GM21423 (cell line): ENCODE data around the gene ZNF12.

Source experiments
- ATAC-seq: cut with Tn5 transposase; IDR thresholded peaks from one replicate; pipeline ENCODE4 v1.9.1; 2021; ENCODE audit warnings: mild to moderate bottlenecking, moderate library complexity; ENCODE audit not compliant: unreplicated experiment

ZNF12 gene

DNA sequence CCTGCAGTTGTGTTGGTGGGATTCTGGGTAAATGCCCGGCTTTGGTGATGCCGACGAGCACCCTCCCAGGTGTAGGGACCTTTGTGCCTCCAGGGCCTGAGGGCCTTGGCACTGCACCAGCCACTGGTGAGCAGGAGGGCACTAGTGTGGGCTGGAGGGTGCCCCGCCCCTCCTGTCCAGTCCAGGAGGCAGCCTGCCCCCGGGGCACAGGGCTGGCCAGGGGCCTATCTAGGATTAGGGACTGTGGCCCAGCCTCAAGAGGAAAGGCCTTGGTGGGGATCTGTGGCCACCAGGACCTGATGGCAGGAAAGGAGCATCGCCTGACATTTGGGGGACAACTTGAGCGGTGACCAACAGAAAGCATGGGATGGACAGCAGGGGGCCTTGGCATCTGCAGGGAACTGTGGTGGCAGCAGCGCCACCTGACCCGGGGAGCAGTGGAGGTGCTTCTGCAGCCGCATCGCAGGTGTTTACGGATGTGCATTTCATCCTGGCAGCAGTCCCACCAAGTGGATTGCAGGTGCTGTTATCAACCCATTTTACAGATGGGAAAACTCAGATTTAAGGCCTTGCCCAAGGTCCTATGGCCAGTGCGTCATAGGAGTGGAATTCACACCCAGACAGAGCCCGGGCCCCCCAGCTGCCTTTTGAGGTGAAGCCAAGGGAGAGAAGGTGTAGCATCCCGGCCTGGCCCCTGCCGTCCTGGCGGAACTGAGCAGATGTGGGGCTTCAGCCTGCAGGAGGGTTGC lies 58.5 kb downstream of the ZNF12 start:
- ATAC-seq: no peak

DNA sequence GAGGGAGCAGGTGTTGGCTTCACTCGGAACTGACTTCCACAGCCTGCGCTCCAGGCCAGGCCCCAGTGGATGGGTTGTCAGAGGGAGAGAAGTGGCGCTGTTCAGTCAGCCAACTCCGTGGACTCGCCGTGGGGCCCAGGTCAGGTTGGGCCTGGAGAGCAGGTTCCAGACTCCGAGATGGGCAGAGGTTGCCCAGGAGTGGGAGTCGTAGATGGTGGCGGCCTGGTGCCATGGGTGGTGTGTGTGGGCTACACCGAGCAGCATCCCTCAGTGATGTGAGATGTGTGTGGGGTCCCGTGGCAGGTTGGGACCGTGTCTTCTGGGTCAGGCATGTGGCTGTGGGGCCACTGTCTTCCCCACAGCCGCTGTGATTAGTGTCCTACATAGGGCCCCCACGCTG lies 59.2 kb downstream of the ZNF12 start:
- no peak for ATAC-seq

DNA sequence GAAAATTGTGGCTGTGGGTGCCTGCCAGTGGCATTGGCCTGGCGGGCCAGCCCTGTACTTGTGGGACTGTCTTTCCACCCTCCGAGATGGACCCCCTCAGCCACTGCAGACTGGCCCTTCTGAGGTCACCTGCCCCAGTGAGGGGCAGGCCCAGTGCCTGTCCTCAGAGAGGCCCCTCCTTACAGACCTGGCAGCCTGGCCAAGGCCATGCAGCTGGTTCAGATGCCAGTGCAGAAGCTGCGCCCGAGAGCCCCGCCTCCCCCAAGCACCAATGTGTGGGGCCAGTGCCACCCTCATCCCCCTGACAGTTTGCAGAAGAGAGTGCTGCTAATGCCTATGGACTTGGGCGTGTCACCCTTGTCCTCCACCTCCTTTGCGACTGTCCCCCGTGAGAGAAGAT lies 59.7 kb downstream of the ZNF12 start:
- ATAC-seq: no peak

DNA sequence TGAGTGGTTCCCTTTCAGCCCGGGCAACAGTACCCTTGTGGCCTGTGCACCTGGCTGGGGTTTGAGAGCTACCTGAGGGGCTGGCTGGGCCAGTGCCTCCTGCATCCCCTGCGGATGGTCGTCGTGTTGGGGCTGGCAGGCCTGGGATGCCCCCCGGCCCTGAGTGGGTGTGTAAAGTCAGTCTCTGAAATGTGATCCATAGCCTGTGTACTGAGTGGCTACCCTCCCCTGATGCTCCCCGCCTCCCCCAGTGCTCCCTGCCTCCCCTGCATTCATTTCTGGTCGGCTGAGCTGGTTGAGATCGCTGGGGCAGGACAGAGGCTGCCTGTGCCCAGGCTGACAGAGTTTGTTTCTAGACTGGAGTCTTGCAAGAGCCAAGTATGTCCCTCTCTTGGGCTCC lies 60.3 kb downstream of the ZNF12 start:
- no peak for ATAC-seq

DNA sequence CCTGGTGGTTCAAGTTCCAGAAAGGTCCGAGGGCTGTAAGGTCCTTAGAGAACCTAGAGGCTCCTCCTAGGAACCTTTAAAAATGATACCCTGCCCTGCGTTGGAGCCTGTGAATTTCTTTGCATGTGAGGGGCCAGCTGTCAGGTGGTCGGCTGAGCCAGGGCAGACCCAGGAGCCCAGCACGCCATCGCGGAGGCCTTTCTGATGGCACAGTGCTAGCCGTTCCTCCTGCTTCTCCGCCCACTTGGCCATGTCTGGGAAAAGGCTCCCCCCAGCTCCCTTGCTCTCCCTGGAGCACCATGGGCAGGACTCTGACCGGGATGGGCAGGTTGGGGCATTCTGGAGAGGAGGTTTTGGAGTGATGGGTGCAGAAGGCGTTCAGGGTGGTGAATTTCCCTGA lies 62.0 kb downstream of the ZNF12 start:
- no peak for ATAC-seq

DNA sequence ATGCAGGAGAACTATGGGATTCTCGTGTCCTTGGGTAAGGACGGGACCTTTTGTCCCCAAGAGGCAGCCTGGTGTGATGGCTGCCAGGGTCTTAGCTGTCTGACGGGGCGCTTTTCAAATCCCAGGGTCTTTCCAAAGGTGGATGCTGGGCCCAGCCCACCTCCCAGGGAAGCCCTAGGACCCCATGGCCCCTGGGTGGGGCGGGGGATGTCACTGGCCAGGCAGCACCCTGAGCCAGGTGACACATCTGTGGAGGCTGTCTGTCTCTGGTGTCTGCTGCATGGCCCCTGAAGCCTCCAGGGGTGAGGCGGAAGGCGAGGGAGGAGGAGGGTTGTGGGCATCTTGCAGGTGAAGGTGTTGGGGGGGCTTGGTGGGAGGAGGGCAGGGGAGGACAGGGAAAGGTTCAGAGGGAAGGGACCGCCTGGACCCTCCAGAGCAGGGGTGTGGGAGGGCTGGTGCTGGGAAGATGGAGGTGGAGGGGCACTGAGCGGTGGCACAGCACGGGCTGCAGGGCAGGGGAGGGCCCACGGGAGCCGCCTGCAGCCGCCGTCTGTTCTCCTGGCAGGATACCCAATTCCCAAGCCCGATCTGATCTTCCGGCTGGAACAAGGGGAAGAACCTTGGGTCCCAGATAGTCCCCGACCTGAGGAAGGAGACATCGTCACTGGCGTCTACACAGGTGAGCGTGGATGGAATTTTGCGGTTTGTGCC lies 62.7 kb downstream of the ZNF12 start:
- no peak for ATAC-seq

DNA sequence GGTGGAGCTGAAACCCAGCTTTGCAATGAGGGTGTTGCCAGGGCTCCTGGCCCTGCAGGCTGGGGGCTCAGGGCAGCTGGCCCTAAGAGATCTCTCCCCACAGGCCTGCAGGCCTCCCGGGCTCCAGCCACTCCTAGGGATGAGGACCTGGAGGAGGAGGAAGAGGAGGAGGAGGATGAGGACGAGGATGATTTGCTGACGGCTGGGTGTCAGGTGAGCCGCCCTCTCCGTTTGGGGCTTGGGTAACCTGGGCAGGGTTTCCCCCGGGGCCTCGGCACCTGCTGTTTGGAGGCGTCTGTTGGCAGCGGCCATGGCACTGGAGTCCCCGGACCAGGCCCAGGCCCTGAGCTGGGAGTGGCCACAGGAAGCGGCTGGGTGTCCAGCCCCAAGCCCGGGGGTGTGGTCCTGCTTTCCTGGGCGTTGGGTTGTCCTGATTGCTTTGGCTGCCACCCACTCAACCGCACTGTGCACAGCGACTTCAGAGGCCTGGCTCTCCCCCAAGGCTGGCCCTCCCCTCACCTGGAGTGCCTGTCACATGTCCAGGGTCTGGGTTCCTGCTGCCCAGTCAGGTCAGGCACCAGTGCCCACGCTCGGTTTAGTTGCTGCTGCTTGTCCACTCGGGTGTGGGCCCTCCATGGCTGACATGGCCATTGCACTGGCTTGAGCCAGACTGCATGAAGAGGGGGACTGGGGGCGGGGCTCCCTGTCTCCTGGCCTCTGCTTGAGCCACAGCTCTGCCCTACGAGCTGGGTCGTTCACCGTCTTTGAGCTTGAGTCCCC lies 63.7 kb downstream of the ZNF12 start:
- no peak for ATAC-seq

DNA sequence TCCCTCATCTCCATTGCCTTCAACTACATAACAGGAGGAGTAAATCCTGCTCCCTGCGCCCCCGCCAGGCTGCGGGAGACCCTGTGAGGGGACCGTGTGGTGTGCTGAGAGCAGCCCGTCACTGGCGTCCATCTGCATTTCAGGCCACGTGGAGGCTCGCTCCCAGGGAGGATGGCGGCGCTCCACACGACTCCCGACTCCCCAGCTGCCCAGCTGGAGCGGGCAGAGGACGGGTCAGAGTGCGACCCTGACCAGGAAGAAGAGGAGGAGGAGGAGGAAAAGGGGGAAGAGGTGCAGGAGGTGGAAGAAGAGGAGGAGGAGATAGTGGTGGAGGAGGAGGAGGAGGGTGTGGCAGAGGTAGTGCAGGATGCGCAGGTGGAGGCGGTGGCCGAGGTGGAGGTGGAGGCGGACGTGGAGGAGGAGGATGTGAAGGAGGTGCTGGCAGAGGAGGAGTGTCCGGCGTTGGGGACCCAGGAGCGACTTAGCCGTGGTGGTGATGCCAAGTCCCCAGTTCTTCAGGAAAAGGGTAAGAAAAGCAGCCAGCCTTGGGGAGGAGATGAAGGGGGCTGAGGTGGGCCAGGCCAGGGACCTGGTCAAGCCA lies 64.4 kb downstream of the ZNF12 start:
- no peak for ATAC-seq

DNA sequence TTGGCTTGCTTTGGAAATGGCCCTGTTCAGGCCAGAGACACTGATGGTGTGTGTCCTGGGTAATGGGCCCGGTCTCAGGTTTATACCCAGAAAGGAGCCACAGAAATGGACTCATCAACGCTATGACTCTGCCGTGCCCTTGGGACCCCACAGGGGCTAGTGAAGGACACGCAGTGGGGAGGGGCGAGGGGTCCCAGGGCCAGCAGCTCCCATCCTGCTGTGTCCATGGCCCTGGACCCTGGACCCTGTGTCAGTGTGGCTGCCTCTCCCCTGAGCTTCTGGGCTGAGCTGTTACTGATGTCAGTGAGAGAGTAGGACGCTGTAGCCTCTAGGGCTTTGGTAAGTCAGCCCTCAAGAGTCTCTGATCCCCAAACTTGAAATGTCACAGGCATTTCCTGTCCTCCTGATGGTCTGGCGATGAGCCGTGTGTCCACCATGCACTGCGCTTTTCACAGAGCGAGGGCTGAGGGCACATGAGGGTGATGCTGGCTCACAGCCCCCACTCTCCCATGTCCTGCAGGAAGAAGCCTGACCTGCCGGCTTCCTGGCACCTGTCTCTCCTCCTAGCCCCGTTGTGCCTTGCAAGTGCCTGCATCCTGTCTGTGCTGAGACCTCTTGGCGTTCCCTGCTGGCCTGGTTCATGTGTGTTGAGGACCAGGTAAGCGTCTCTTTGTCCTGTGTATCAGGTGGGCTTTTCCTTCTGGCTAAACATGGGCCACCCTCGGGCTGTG lies 65.3 kb downstream of the ZNF12 start:
- no peak for ATAC-seq

DNA sequence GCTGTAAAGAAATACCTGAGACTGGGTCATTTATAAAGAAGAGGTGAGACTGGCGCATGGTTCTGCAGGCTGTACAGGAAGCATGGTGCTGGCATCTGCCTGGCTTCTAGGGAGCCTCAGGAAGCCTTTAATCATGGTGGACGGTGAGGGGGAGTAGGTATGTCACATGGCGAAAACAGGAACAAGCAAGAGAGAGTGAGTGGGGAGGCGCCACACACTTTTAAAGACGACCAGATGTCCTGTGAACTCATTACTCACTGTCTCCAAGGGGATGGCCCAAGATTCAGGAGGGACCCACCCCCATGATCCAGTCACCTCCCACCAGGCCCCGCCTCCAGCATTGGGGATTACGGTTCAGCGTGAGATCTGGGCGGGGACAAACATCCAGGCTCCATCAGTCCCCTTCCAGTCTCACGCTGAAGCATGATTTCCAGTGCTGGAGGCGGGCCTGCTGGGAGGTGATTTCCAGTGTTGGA lies 66.5 kb downstream of the ZNF12 start:
- ATAC-seq: no peak

DNA sequence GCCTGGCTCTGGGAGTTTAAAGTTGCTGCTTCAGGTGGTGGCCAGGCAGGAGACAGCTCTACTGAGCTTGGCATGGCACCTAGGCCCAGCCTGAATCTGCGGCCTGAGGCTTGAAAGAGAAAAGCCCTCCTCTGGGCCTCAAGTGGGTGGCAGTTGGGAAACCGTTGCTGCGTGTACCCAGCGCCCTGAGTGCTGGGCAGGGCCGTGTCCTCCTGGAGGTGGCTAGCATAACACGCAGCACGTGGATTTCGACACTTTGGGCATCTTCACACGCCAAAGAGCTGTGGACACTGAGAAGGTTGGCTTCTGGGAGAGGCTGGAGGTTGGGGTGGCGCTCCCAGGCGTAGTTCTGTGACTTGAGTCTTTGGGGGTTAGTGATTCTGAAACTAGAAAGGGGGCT lies 67.1 kb downstream of the ZNF12 start:
- no peak for ATAC-seq

DNA sequence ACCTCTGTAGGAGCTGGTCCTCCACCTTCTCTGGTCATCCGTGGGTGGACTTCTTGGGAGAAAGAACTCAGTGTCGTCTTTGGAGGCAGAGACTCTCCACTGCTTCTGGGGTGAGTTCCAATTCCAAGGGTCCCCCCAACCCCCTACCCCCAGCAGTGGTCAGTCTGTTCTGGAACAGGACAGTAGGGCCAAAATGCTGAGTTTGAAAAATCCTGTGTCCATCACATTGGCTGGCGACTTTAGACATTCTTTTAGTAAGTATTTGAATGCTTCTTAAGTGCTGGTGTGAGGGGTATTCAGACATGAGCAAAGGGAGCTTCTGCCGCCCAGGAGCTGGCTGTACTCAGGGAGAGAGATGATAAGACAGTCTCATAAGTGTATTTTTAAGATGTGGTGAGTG lies 67.7 kb downstream of the ZNF12 start:
- no peak for ATAC-seq
